EH (cell line): ENCODE data around the gene EIF2S2.

ENCODE experiments used
- DNase-seq: peaks from one replicate; pipeline ENCODE4 v3.0.0-alpha.2; 2015; ENCODE audit warnings: low read depth

EIF2S2 gene

DNA sequence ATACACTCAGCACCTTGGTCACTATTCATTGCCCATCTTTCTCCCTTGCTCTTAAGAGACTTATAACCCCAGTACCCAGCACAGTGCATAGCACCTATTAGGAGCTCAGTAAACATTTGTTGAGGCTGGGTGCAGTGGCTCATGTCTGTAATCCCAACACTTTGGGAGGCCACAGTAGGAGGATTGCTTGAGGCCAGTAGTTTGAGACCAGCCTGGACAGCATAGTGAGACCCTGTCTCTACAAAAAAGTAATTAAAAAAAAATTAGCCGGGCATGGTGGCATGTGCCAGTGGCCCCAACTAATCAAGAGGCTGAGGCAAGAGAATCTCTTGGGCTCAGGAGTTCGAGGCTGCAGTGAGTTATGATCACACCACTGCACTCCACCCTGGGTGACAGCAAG is 8.2 kb upstream of the EIF2S2 start:
- no peak for DNase-seq

DNA sequence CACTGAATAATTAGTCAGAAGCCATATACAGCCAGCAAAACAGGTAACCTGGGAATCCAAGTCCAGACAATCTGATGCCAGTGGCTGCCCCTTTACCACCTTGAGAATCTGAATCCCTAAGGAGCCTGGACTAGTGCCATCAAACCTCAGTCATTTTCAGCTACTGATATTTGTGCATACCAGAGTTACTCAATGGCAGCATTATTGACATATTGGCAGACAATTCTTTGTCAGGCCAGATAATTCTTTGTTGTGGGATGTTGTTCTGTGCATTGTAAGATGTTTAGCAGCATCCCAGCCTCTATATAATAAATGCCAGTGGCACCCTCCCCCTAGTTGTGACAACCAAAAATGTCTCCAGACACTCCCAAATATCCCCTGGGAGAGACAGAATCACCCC is 3.2 kb upstream of the EIF2S2 start:
- no peak for DNase-seq

DNA sequence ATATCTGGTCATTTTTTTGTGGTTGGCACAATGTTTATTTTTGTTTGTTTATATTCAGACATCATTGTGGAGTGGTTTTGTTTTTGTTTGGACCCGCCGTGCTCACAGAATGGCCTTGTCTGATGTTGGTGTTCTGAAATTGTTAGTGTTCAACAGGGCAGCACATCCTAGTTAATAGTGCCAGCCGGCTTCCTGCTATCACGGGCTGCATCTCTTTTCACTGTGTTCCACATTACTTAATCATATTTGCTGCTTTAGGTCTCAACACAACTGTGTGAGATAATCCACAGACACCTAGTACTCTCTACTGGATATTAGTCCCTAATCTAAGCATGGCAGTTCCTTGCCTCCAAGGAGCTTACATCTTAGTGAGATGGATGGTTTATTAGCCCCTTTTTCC is 2.8 kb upstream of the EIF2S2 start:
- DNase-seq = no peak

DNA sequence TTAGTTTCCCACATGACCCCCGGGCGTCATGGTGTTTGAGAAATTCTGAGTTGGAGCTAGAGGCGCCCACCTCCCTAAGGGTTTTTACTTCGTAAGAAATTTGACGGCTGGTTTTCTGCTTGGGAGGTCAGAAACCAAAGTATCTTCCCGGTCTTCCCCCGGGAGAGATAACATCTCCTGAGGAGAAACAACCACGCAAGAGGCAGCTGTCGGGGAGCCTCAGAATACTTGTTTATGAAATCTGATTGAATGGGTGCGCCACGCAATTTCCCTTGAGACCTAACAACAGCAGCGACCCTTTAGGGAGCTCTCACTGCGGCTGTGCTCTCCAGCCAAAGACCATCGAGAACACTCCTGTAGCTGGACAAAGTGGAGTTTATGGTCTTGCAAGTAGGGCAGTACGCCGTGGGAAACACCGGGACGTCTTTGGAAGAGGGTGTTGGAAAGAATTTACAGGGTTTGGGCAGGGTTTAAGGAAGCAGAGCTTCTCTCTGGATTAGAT is 608 bp upstream of the EIF2S2 start:
- DNase-seq = peak; percentile 54

DNA sequence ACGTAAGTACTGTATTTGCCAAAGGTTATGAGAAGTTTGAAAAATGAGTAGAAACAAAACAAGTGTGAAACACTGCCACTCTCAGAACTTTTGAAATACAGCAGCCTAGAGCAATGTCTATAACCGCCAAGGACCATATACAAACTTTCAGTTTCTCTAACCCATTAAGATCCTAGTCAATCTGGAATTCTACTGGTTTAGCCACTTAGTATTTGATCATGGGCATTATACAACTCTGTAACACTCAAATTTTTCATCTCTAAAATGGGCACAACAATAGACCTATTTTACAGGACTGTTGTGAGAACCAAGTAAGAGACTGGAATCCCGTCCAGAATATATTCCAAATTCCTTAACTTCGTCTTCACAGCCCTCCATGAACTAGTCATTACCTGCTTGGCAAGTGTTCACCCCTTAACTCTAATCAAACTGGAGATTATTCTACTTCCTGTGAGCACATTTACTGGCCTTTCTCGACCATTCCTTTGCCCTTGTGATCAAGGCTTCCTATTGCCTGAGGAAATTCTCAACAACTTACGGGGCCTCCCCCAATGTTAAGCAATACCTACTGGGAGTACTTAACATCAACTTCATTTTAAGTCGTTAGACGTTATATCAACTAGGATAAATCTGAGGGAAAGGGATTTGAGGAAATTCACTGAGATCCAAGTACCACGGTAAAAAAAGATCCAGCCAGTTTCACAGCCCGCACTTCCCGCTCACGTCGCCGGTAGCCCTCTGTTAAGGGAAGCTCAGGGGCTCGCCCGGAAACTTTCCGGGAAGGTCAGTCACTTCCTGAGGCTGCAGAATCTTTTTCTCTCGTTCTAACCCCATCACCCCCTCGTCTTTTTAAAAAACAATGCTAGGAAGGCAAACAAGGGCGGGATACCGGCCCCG is 1.1 kb downstream of the EIF2S2 start:
- DNase-seq = peak; percentile 80

DNA sequence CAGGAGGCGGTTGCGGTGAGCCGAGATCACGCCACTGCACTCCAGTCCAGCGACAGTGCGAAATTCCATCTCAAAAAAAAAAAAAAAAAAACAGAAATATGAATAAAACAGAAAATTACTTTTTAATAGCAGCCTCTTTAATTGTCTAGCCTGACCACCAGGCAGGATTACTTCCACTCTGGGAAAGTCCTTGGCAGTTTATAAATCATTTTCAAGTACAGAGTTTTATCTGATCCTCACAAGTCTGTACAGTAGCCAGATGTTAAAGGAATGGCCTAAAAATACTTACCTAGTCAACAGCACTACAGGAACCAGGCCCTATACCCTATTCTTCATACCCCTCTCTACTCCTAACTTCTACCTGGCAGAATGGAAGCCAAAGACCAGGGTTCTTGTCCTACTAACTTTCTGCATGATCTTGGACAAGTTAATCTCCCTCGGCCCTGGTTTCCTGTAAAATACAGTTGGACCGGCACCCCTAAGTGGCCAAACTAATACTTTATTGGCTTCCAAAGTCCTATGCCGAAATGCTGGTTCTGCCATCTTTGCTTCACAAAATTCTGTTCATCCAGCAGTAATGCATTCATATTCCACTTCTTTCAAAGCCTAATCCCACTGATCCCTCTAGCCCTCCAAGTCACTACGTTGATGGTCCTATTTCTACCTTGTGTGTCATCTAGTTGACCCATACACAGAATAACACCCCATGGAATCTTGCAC is 1.9 kb downstream of the EIF2S2 start:
- no peak for DNase-seq

DNA sequence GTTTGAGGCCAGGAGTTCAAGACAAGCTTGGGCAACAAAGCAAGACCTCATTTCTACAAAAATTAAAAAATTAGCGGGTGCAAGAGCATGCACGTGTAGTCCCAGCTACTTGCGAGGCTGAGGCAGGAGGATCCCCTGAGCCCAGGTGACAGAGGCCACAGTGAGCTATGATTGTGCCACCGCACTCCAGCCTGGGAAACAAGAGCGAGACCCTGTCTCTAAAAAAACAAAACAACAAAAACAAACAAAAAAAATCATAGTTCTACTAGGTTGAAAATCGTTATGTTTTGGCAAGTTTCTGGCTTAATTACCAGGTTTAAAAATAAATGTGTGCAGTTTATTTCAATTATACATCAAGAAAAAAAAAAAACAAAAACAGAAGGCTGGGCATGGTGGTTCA is 2.6 kb downstream of the EIF2S2 start:
- no peak for DNase-seq

DNA sequence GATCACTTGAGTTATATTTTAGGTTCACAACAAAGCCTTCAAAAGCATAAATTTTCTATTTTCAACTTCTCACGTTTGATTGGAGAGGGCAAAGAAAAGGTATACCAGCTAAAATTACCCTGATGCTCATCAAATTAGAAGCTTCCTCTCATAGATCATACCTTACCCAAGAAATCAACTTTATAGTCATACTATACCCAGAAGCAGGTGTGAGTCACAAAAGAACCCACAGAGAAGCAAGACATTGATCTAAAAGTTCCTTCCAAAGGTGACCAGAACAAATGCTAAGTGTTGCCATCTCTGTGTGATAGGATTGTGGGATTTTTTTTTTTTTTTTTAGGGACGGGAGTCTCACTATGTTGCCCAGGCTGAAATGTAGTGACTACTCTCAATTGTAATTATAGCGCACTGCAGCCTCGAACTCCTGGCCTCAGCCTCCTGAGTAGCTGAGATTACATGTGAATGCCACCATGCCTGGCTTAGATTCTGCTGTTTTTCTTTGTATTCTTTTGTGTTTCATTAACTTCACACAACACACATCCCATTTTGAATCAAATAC is 3.3 kb downstream of the EIF2S2 start:
- no peak for DNase-seq

DNA sequence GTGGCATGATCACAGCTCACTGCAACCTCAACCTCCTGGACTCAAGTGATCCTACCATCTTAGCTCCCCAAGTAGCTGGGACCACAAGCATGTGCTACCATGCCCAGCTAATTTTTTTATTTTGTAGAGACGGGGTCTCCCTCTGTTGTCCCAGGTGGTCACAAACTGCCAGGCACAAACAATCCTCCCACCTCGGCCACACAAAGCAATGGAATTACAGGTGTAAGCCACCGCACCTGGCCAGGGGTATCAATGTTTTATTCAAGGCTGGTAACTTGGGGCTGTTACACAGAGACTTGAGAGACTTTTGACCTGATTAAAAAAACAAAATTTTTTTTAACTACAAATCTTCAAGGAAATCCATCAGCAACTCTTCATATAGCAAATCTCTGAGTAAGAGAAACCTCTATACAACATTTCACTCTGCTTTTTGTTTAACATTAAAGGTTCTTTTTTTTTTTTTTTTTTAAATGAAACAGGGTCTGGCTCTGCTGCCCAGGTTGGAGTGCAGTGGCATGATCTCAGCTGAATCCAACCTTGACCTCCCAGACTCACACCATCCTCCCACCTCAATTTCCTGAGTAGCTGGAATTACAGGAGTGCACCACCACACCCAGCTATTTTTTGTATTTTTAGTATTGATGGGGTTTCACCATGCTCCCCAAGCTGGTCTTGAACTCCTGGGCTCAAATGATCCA is 5.9 kb downstream of the EIF2S2 start:
- DNase-seq = no peak

DNA sequence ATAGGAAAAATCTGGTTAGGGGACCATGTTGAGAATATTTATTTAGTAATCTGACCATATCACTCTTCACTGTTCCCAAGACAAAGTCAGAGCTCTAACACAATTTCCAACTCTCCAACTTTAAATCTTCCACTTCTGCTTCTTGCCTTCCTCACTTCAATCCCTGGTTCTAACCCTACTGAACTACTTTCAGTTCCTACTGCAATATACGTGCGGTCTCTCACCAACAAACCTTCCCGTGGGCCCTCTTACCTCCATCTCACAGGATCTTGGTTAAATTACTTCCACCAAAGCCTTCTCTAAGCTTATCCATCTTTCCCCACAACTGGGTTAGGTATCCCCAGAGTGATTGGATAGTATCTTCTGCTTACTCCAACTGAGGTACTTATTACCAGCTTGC is 8.0 kb downstream of the EIF2S2 start:
- no peak for DNase-seq

DNA sequence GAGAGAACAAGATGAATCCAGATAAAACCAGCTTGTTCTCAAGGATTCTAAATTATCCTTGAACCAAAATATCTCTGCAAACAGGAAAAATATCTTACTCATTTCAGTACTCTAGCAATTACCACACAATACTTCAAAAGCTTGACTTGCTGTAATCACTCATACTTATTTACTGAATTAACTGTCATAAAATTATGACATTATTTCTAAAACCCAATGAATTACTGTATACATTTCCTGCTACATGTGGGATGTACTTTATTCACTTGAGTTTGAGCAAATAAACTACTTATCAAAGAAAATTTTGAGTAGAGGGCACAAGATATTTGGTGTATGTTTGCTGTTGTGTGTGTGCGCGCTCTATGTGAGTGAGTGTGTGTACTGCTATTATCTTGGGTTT is 9.7 kb downstream of the EIF2S2 start:
- no peak for DNase-seq

DNA sequence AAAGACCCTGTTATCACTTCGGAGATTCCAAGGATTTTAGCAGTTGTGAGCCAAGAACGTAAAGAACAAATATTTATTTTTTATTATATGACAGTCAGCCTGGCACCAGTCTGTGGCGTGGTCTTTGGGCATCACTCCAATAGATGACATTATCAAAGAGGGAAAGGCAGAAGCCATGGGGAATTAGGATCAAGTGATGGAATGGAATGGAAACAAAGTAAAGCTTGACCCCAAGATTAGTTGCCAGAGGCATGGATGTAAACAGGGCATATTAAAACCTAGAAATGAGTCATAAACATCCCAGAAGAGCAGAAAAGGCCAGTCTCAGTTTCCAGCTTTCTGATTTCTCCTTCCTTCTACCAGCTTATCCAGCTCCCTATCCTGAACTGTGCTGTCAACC is 11.5 kb downstream of the EIF2S2 start:
- DNase-seq = no peak

DNA sequence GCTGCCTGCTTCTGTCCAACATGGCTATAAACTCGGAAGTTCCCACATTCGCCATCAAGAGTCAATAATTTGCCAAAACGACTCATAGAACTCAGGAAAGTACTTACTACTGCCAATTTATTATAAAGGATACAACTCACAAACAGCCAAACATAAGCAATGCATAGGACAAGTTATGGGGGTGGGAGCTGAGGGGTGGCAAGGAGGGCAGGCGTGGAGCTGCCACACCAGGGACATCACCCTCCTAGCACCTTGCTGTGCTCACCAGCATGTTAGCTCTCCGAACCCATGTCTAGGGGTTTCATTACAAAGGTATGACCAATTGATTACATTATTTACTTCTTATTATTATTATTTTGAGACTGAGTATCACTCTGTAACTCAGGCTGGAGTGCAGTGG is 12.4 kb downstream of the EIF2S2 start:
- no peak for DNase-seq

DNA sequence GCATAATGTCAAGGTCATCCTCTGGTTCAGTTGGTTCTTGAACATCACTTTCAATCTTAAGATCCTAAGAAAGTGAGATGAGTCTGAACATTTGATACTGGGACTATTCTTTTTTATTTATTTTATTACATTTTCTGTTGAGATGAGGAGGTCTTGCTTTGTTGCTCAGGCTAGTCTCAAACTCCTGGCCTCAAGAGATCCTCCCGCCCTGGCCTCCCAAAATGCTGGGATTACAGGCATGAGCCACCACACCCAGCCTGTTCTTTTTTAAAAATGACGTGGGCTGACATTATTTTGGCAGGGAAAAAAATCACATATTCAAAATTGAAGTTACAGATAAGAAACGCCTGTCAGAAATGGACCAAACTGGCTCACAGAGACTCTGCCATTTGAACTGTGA is 13.5 kb downstream of the EIF2S2 start:
- DNase-seq = no peak

DNA sequence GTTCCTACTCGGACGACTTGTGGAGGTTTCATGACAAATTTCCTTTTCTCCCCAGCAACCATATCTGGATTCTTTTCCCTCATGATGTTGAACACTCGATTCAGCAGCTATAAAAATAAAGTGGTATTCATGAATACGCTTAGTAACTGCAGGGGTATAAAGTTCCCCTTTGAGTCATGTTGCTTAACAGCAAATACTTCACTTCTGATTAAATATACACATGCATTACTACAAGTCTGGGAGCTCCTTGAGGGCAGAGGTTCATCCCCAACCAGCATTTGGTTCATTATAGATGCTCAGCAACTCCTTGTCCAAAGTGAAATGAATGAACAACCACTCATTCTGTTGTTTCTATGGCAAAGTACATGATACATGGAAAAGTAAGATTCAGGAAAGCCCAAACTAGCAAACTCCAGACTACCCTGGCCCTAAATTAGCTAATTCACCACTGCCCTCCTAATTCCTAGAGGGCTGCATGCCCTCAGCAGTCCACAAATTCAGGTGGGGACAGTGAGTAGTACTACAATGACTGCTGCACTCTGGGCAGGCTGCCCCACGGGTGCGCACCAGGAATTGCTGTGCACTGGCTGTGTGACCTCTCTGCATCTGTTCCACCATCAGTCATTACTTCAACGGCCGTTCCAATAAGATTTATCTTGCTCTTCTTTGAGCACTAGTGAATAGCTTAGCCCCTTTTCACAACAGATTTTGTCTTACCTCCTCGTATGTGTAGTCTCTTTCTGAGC is 15.2 kb downstream of the EIF2S2 start:
- peak; percentile 34 for DNase-seq

DNA sequence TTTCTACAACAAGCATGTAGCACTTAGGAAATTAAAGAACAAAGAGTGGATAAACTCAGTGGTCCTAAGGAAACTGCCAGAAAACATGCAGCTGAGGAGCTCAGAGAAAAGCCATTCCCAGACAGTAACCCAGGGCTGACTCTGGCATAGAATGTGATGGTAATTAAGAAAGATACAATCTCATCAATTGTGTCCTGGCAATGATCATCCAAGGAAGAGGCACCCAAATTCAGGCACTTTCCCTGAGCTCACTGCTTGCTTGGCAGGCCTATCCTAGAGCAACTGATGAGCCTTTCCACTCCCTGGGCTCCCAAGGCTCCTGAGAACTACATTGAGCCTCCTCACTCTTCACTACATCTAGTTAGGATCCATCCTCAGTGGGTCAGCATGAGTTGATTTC is 16.2 kb downstream of the EIF2S2 start:
- DNase-seq = no peak

DNA sequence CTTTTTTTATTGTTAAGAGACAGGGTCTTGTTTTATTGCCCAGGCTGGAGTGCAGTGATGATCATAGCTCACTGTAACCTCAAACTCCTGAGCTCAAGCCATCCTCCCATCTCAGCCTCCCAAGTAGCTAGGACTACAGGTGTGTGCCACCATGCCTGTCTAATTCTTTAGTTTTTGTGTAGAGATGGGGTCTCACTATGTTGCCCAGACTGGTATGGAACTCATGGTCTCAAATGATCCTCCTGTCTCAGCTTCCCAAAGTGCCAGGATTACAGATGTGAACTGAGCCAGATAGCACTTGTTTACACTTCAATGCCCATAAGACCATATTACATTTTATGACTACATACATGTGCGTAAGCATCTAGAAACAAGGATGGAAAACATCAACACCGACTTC is 18.1 kb downstream of the EIF2S2 start:
- DNase-seq = no peak

DNA sequence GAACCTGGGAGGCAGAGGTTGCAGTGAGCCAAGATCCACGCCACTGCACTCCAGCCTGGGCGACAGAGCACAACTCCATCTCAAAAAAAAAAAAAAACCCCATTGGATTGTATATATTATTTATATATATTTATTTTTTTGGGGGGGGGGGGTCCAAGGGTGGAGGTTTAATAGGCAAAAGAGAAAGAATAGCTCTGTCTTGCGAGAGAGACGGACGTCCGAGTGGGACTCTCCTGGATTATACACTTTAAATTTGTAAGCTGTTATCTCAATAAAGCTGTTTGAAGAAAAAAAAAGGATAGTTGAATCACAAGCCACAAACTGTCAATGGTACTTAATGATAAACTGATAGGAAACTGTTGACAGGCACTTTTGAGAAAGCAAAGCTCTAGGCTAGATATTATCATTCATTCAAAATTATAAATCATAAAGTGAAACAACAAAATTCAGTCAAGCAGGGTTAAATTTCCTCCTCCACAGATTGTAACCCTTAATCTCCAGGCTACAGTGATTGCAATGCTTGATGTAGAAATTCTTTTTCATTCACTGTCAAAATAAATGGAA is 20.3 kb downstream of the EIF2S2 start:
- no peak for DNase-seq

DNA sequence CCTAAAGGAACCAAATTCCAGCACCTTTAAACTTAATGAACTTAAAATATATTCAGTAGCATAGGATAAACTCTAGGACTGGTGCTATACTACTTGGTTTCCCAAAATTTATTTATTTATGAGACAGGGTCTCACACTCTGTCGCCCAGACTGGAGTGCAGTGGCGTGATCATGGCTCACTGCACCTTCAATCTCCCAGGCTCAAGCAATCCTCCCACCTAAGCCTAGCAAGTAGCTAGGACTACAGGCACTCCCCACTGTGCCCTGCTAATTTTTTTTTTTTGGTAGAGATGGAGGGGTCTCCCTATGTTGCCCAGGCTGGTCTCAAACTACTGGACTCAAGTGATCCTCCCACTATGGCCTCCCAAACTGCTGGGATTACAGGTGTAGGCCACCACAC is 21.4 kb downstream of the EIF2S2 start:
- no peak for DNase-seq

DNA sequence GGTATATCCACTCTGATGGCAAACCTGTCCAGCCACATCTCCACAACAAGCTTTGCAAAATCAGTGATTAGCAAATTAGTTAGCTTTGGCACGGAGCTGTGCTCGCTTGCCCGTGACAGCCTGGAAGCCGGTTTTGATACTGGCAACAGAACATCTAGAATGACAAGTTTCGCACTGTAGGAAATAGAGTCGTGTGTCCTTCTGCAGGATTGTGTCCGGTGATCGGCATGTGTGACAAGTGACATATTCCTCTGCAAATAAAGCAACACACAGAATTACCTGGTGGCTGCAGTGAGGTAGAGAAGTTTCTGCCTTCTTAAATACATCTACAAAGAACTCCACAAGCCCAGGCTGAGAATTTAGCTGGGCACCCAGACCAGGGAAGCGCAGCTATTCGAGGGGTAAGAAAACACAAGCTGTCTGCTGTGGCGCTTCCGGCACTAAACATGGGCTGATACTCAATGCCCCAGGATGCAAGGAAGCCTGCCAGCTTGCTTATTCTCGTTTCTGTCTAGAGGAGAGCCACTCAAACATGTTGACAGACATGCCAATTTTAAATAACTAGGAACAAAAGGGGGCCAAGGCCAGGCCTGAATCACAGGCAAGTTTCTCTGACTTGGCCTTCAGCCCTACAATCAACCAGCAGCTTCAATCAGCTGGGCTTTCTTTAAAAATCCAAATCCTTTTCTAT is 22.2 kb downstream of the EIF2S2 start:
- DNase-seq = no peak

DNA sequence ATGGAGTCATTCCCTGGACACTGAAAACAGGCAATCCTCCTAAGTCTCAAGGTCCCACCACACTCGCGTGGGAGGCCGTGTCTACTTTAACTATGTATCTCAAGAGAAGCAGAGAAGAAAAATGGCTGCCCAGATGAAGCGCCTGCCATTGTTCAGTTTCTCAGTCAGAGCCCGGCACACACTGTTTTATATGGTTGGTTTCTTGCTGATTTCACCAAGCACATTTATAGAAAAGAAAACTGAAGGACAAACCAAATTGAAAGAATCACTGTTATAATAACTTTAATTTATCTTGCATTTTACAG is 22.9 kb downstream of the EIF2S2 start:
- DNase-seq = no peak
